ENCODE measurements around the gene SLMAP. TPM values are rescaled to one million over a fixed set of nuclear protein-coding genes. Genes with fewer than 3 reads are reported as not detected.

SLMAP gene
- total and polyA plus RNA-seq, 2 donors from 2014 or later: 22.0 to 86.1 TPM

- H3K9ac ChIP-seq (ENCODE audit: low read length in 3 of 3): no peak overlapping the region
- no peaks in the 10 kb centered on the region for H3K9me3 ChIP-seq (ENCODE audit: control insufficient read depth in 2 of 3, insufficient read depth in 1 of 3, low read length in 3 of 3)
- no peaks in the 10 kb centered on the region for H3K36me3 ChIP-seq (ENCODE audit: control insufficient read depth in 2 of 3, insufficient read depth in 3 of 3, low read length in 3 of 3)
- no peak for TF ChIP-seq CTCF (IDR thresholded peaks at IDR 0.05; ENCODE audit: borderline replicate concordance, extremely low read depth, insufficient read depth)
- H3K4me1 ChIP-seq (ENCODE audit: control insufficient read depth in 2 of 3, insufficient read depth in 2 of 3, low read depth in 1 of 3, low read length in 3 of 3): peaks cover 0 to 4% (median 0%) of the 10 kb centered on the region in 3 donors
- no peaks in the 10 kb centered on the region for H3K27me3 ChIP-seq (ENCODE audit: control insufficient read depth, insufficient read depth, low read length)
- DNase-seq (no peak), FAIRE-seq (no peak)
- H3K4me3 ChIP-seq (ENCODE audit: low read length in 3 of 3): no peak overlapping the region
- H3K27ac ChIP-seq (ENCODE audit: low read depth in 2 of 2, low read length in 2 of 2): no peak overlapping the region
- intact Hi-C loops (cut with DNase I): no loop called here
These were observed 53.5 kb downstream of the SLMAP start for GRCh38 chr3:57809609-57809968.

- TF ChIP-seq CTCF (IDR thresholded peaks at IDR 0.05; ENCODE audit: borderline replicate concordance, extremely low read depth, insufficient read depth): no peak
- Histone ChIP-seq H3K27me3 (ENCODE audit: control insufficient read depth, insufficient read depth, low read length) (no peaks in the 10 kb centered on the region), H3K4me3 (ENCODE audit: low read length in 3 of 3) (no peak overlapping the region), H3K9me3 (ENCODE audit: control insufficient read depth in 2 of 3, insufficient read depth in 1 of 3, low read length in 3 of 3) (no peaks in the 10 kb centered on the region), H3K27ac (ENCODE audit: low read depth in 2 of 2, low read length in 2 of 2) (no peak overlapping the region), H3K36me3 (ENCODE audit: control insufficient read depth in 2 of 3, insufficient read depth in 3 of 3, low read length in 3 of 3) (no peaks in the 10 kb centered on the region), H3K9ac (ENCODE audit: low read length in 3 of 3) (no peak overlapping the region), H3K4me1 (ENCODE audit: control insufficient read depth in 2 of 3, insufficient read depth in 2 of 3, low read depth in 1 of 3, low read length in 3 of 3) (peaks cover 0 to 4% (median 0%) of the 10 kb centered on the region in 3 donors)
- FAIRE-seq (no peak), DNase-seq (no peak)
- intact Hi-C loops (cut with DNase I): no loop called here
These were observed 53.9 kb downstream of the SLMAP start for GRCh38 chr3:57810048-57810447.

- DNase-seq (peak in 1 of 5 donors; percentile 57), FAIRE-seq (no peak)
- intact Hi-C loops (cut with DNase I): no loop called here
These were observed 54.5 kb downstream of the SLMAP start for GRCh38 chr3:57810471-57811137.

More at GRCh38 chr3:57810471-57811137, 54.5 kb downstream of the SLMAP start:
- H3K27me3 ChIP-seq (ENCODE audit: control insufficient read depth, insufficient read depth, low read length): no peaks in the 10 kb centered on the region
- no peak overlapping the region for H3K9ac ChIP-seq (ENCODE audit: low read length in 3 of 3)
- H3K9me3 ChIP-seq (ENCODE audit: control insufficient read depth in 2 of 3, insufficient read depth in 1 of 3, low read length in 3 of 3): no peaks in the 10 kb centered on the region
- peak overlapping the region in 1 of 2 donors; percentile 41 for H3K27ac ChIP-seq (ENCODE audit: low read depth in 2 of 2, low read length in 2 of 2)
- no peak for TF ChIP-seq CTCF (IDR thresholded peaks at IDR 0.05; ENCODE audit: borderline replicate concordance, extremely low read depth, insufficient read depth)
- peak overlapping the region in 1 of 3 donors; percentile 1 for H3K4me3 ChIP-seq (ENCODE audit: low read length in 3 of 3)
- H3K4me1 ChIP-seq (ENCODE audit: control insufficient read depth in 2 of 3, insufficient read depth in 2 of 3, low read depth in 1 of 3, low read length in 3 of 3): peaks cover 0 to 4% (median 0%) of the 10 kb centered on the region in 3 donors
- no peaks in the 10 kb centered on the region for H3K36me3 ChIP-seq (ENCODE audit: control insufficient read depth in 2 of 3, insufficient read depth in 3 of 3, low read length in 3 of 3)

Data from kidney (tissue), 14 donors.